ENCODE measurements around the gene KRTAP25-1. TPM values are rescaled to one million over a fixed set of nuclear protein-coding genes. Genes with fewer than 3 reads are reported as not detected.

KRTAP25-1 gene
- total and polyA plus RNA-seq, 2 of the 8 experiments (the other 6 are each of a cell fraction or from before 2014, with no cell fraction given), result not detected

- H3K79me2 ChIP-seq (ENCODE audit: control insufficient read depth in 1 of 2, insufficient read depth in 2 of 2, low read length in 2 of 2), result no peaks in the 10 kb centered on the region
- H2AFZ ChIP-seq (ENCODE audit: low read length), result no peak overlapping the region
- no peaks in the 10 kb centered on the region for H3K27me3 ChIP-seq (replicated peaks in 1 of 4; ENCODE audit: control insufficient read depth in 3 of 4, extremely low read depth in 1 of 4, insufficient read depth in 3 of 4, low read length in 3 of 4)
- no peaks in the 10 kb centered on the region for H3K23me2 ChIP-seq (ENCODE audit: low read depth, low read length)
- no peak overlapping the region for H3K4ac ChIP-seq (replicated peaks; ENCODE audit: insufficient read length, low read depth, low read length)
- ChIA-PET CTCF (ENCODE audit: partially characterized antibody) (interaction anchor here (0.7 to 1.8 kb wide), 3 partner anchors 9 to 551 kb away, joined by 3 to 7 read pairs (median 5); no protein-coding TSS in a partner anchor), POLR2A (ENCODE audit: partially characterized antibody) (no interaction called here)
- H2BK20ac ChIP-seq (ENCODE audit: low read length), result no peak overlapping the region
- H2BK15ac ChIP-seq (ENCODE audit: low read length), result no peak overlapping the region
- H4K20me1 ChIP-seq (replicated peaks in 1 of 2; ENCODE audit: control insufficient read depth in 1 of 2, insufficient read depth in 2 of 2, low read length in 2 of 2), result no peaks in the 10 kb centered on the region
- no peaks in the 10 kb centered on the region for H3K36me3 ChIP-seq (ENCODE audit: control insufficient read depth in 2 of 4, insufficient read depth in 4 of 4, low read length in 3 of 4)
- no peak overlapping the region for H3K14ac ChIP-seq (ENCODE audit: insufficient read length)
- H2BK12ac ChIP-seq (ENCODE audit: low read depth, low read length), result no peak overlapping the region
- H3K23ac ChIP-seq (ENCODE audit: insufficient read length), result no peak overlapping the region
- no peaks in the 10 kb centered on the region for H3K9me3 ChIP-seq (ENCODE audit: insufficient read depth in 2 of 2, low read depth in 1 of 2, low read length in 1 of 2)
- no peak overlapping the region for H4K8ac ChIP-seq (ENCODE audit: extremely low read depth, insufficient read depth, low read length)
- H4K91ac ChIP-seq (replicated peaks; ENCODE audit: insufficient read length, low read length), result no peak overlapping the region
- H3K9ac ChIP-seq (replicated peaks in 1 of 4; ENCODE audit: extremely low read depth in 1 of 4, low read depth in 3 of 4, low read length in 3 of 4), result no peak overlapping the region
- no peak overlapping the region for H3K56ac ChIP-seq (replicated peaks; ENCODE audit: insufficient read length, low read depth, low read length)
- FAIRE-seq, result no peak
- no peaks in the 10 kb centered on the region for H3K79me1 ChIP-seq (ENCODE audit: low read depth, low read length)
- no peak overlapping the region for H3K27ac ChIP-seq (ENCODE audit: low read depth, low read length)
- no peak overlapping the region for H2BK5ac ChIP-seq (ENCODE audit: low read depth, low read length)
- H2AK5ac ChIP-seq (ENCODE audit: low read depth, low read length), result no peak overlapping the region
- H3K18ac ChIP-seq (ENCODE audit: extremely low read depth, low read length), result no peak overlapping the region
- no peak overlapping the region for H2BK120ac ChIP-seq (replicated peaks; ENCODE audit: low read depth, low read length)
- no peaks in the 10 kb centered on the region for H3K4me1 ChIP-seq (replicated peaks in 1 of 4; ENCODE audit: control insufficient read depth in 3 of 4, insufficient read depth in 4 of 4, low read length in 3 of 4)
- no peak for DNase-seq (ENCODE audit: low read depth in 1 of 2, low spot score in 2 of 2)
- H3K4me2 ChIP-seq (ENCODE audit: insufficient read depth in 1 of 2, low read depth in 2 of 2, low read length in 2 of 2), result no peak overlapping the region
- no peak overlapping the region for H4K5ac ChIP-seq (ENCODE audit: insufficient read length, low read depth, low read length)
- H3K4me3 ChIP-seq (ENCODE audit: extremely low read depth in 1 of 4, insufficient read depth in 2 of 4, low read depth in 3 of 4, low read length in 4 of 4), result no peak overlapping the region
- TF ChIP-seq USF2 (IDR thresholded peaks at IDR 0.05; ENCODE audit: low read length) (no peak), EP300 (IDR thresholded peaks at IDR 0.05; ENCODE audit: borderline replicate concordance in 1 of 2, low read depth in 2 of 2, low read length in 2 of 2) (no peak), JUN (IDR thresholded peaks at IDR 0.05; ENCODE audit: low read depth, low read length) (no peak), SP1 (IDR thresholded peaks at IDR 0.05; ENCODE audit: low read depth, low read length) (no peak), SIRT6 (IDR thresholded peaks at IDR 0.05; ENCODE audit: low read length) (no peak), SP2 (IDR thresholded peaks at IDR 0.05; ENCODE audit: low read length) (no peak), YY1 (IDR thresholded peaks at IDR 0.05; ENCODE audit: low read depth, low read length) (no peak), TCF12 (IDR thresholded peaks at IDR 0.05; ENCODE audit: low read depth, low read length) (no peak), CREB1 (IDR thresholded peaks at IDR 0.05) (no peak), RFX5 (IDR thresholded peaks at IDR 0.05; ENCODE audit: borderline replicate concordance, low read depth, low read length) (no peak), CBX8 (IDR thresholded peaks at IDR 0.05; ENCODE audit: borderline replicate concordance, low read depth, low read length) (no peak), POU5F1 (IDR thresholded peaks at IDR 0.05; ENCODE audit: low read depth, low read length) (no peak), BRCA1 (IDR thresholded peaks at IDR 0.05; ENCODE audit: low read depth, low read length) (no peak), MAFK (IDR thresholded peaks at IDR 0.05; ENCODE audit: low read depth, low read length) (no peak), SRF (IDR thresholded peaks at IDR 0.05; ENCODE audit: low read depth, low read length) (no peak), RBBP5 (IDR thresholded peaks at IDR 0.05; ENCODE audit: borderline replicate concordance, low read depth, low read length) (no peak)
These were observed 48.5 kb upstream of the KRTAP25-1 start for GRCh38 chr21:30337772-30338171.
